Thymus (tissue), 11 donors: ENCODE results near the gene ZNF275. TPM values are rescaled to one million over a fixed set of nuclear protein-coding genes. Genes with fewer than 3 reads are reported as not detected.
"Not testable (repeated sequence)": the region's sequence is repeated elsewhere in the genome, so short reads cannot be mapped to it uniquely, and the experiment has no call there.

ENCODE experiments used
- DNase-seq, 9 donors: peaks; one replicate each; pipeline ENCODE4 v3.0.0-alpha.2; 2013; ENCODE audit warnings: low spot score in 9 of 9, low read depth in 6 of 9, missing footprints in 1 of 9
- H3K27ac ChIP-seq, 2 donors: one replicate each; pipeline ENCODE4 v1.5.1; 2013; ENCODE audit warnings: control low read depth in 1 of 2, low read depth in 1 of 2, low read length in 1 of 2, mild to moderate bottlenecking in 1 of 2, moderate library complexity in 1 of 2
- H3K27me3 ChIP-seq, 2 donors: one replicate each; pipeline ENCODE4 v1.5.1; 2013; ENCODE audit warnings: low read length in 1 of 2; ENCODE audit not compliant: control insufficient read depth in 2 of 2, insufficient read depth in 1 of 2
- H3K36me3 ChIP-seq, 2 donors: one replicate each; pipeline ENCODE4 v1.5.1; 2013; ENCODE audit warnings: low read length in 1 of 2, mild to moderate bottlenecking in 1 of 2, moderate library complexity in 1 of 2; ENCODE audit not compliant: control insufficient read depth in 2 of 2, insufficient read depth in 2 of 2
- H3K4me1 ChIP-seq, 2 donors: one replicate each; pipeline ENCODE4 v1.5.1; 2013; ENCODE audit warnings: low read length in 2 of 2; ENCODE audit not compliant: control insufficient read depth in 2 of 2, insufficient read depth in 2 of 2
- H3K4me3 ChIP-seq, 2 donors: one replicate each; pipeline ENCODE4 v1.5.1; 2013; ENCODE audit warnings: low read length in 2 of 2, control low read depth in 1 of 2, mild to moderate bottlenecking in 1 of 2
- H3K9me3 ChIP-seq, 2 donors: one replicate each; pipeline ENCODE4 v1.5.1; 2013; ENCODE audit warnings: low read length in 1 of 2, mild to moderate bottlenecking in 1 of 2; ENCODE audit not compliant: control insufficient read depth in 2 of 2, insufficient read depth in 1 of 2
- WGBS: extraction: QIAGEN DNeasy Blood & Tissue Kit; methylation state at CpG from one replicate; pipeline ENCODE4 v1.1.7; 2013; 5-methylcytosine and 5-hydroxymethylcytosine counted together
- polyA plus RNA-seq: library from polyadenylated mRNA; stranded (reverse); fragments of 200-250 nt; gene quantifications from one replicate; pipeline ENCODE4 v1.2.3, GENCODE V29; 2013
- total RNA-seq: library from RNA; stranded (reverse); fragments of 120-200 nt; gene quantifications from one replicate; pipeline ENCODE4 v1.2.4, GENCODE V29; 2013
- donor health status: healthy.

ZNF275 gene
- total and polyA plus RNA-seq, 2 donors = 3.7 to 4.5 TPM

- Histone ChIP-seq H3K4me1 (peaks cover 0 to 6% of the 10 kb centered on the region in 2 donors), H3K27me3 (peaks cover 0 to 17% of the 10 kb centered on the region in 2 donors), H3K27ac (no peak overlapping the region), H3K4me3 (no peak overlapping the region), H3K9me3 (no peaks in the 10 kb centered on the region), H3K36me3 (no peaks in the 10 kb centered on the region)
- 95% methylated on average over 8 of the region's 8 CpGs for WGBS
- no peak for DNase-seq
These were observed 16.6 kb upstream of the ZNF275 start for GRCh38 chrX:153317306-153317705.

- no peak for DNase-seq
- Histone ChIP-seq H3K4me3 (no peak overlapping the region), H3K27me3 (peaks cover 0 to 17% of the 10 kb centered on the region in 2 donors), H3K36me3 (no peaks in the 10 kb centered on the region), H3K9me3 (no peaks in the 10 kb centered on the region), H3K27ac (no peak overlapping the region), H3K4me1 (peaks cover 0 to 6% of the 10 kb centered on the region in 2 donors)
- WGBS = 98% methylated on average over 20 of the region's 20 CpGs
These were observed 15.8 kb upstream of the ZNF275 start for GRCh38 chrX:153317996-153318722.

GRCh38 chrX:153318811-153319210 is 15.1 kb upstream of the ZNF275 start:
- WGBS = 96% methylated on average over 7 of the region's 7 CpGs
- peaks cover 0 to 17% of the 10 kb centered on the region in 2 donors for H3K27me3 ChIP-seq
- H3K36me3 ChIP-seq = no peaks in the 10 kb centered on the region
- no peak overlapping the region for H3K27ac ChIP-seq
- DNase-seq = no peak
- no peaks in the 10 kb centered on the region for H3K9me3 ChIP-seq
- no peak overlapping the region for H3K4me3 ChIP-seq
- peaks cover 0 to 6% of the 10 kb centered on the region in 2 donors for H3K4me1 ChIP-seq

- DNase-seq = no peak
- WGBS = 81% methylated on average over 33 of the region's 33 CpGs
These were observed 14.5 kb upstream of the ZNF275 start for GRCh38 chrX:153319295-153320046.

GRCh38 chrX:153320047-153320443 is 13.9 kb upstream of the ZNF275 start:
- peaks cover 0 to 17% of the 10 kb centered on the region in 2 donors for H3K27me3 ChIP-seq
- not testable (repeated sequence) for DNase-seq, H3K9me3 ChIP-seq, H3K27ac ChIP-seq, H3K36me3 ChIP-seq, H3K4me1 ChIP-seq, H3K4me3 ChIP-seq
- 100% methylated on average over 1 of the region's 1 CpG for WGBS

More at GRCh38 chrX:153319295-153320046, 14.5 kb upstream of the ZNF275 start:
- Histone ChIP-seq H3K36me3 (no peaks in the 10 kb centered on the region), H3K27ac (no peak overlapping the region), H3K9me3 (no peaks in the 10 kb centered on the region), H3K4me3 (no peak overlapping the region), H3K27me3 (peaks cover 0 to 17% of the 10 kb centered on the region in 2 donors), H3K4me1 (peaks cover 0 to 6% of the 10 kb centered on the region in 2 donors)

- Histone ChIP-seq H3K4me1 (peaks cover 0 to 6% of the 10 kb centered on the region in 2 donors), H3K4me3 (no peak overlapping the region), H3K27me3 (peaks cover 0 to 17% of the 10 kb centered on the region in 2 donors), H3K9me3 (no peaks in the 10 kb centered on the region), H3K36me3 (no peaks in the 10 kb centered on the region), H3K27ac (no peak overlapping the region)
- no peak for DNase-seq
- 34% methylated on average over 9 of the region's 13 CpGs for WGBS
These were observed 13.3 kb upstream of the ZNF275 start for GRCh38 chrX:153320555-153321184.

GRCh38 chrX:153321381-153322124 is 12.4 kb upstream of the ZNF275 start, which contains the start of gene PNMA6F:
TSS of gene PNMA6F (minus strand) at chrX:153321767. CDS start at chrX:153320674, 1,093 bp downstream.
- no peaks in the 10 kb centered on the region for H3K36me3 ChIP-seq
- H3K4me1 ChIP-seq = peaks cover 0 to 6% of the 10 kb centered on the region in 2 donors
- 33% methylated on average over 36 of the region's 36 CpGs for whole genome bisulfite sequencing
- DNase-seq = no peak
- H3K27me3 ChIP-seq = peaks cover 0 to 17% of the 10 kb centered on the region in 2 donors
- no peaks in the 10 kb centered on the region for H3K9me3 ChIP-seq
- no peak within 1 kb of the TSS for H3K27ac ChIP-seq
- H3K4me3 ChIP-seq = no peak within 1 kb of the TSS

- 43% methylated on average over 4 of the region's 4 CpGs for WGBS
- Histone ChIP-seq H3K4me3 (no peak overlapping the region), H3K36me3 (no peaks in the 10 kb centered on the region), H3K9me3 (no peaks in the 10 kb centered on the region), H3K27me3 (no peaks in the 10 kb centered on the region), H3K27ac (no peak overlapping the region), H3K4me1 (no peaks in the 10 kb centered on the region)
- no peak for DNase-seq
These were observed 6.4 kb upstream of the ZNF275 start for GRCh38 chrX:153327561-153327960.
